GM19351 (cell line): ENCODE data around the gene FOXK2.

Source experiments
- ATAC-seq: cut with Tn5 transposase; IDR thresholded peaks from one replicate; pipeline ENCODE4 v1.9.1; 2021; ENCODE audit warnings: mild to moderate bottlenecking, moderate library complexity; ENCODE audit not compliant: unreplicated experiment

Gene FOXK2

GRCh38 chr17:82602487-82602886 is 83.0 kb downstream of the FOXK2 start:
- no peak for ATAC-seq

- no peak for ATAC-seq
These were observed 83.6 kb downstream of the FOXK2 start for GRCh38 chr17:82602986-82603710.

GRCh38 chr17:82603981-82604448 is 84.5 kb downstream of the FOXK2 start:
- no peak for ATAC-seq

DNA sequence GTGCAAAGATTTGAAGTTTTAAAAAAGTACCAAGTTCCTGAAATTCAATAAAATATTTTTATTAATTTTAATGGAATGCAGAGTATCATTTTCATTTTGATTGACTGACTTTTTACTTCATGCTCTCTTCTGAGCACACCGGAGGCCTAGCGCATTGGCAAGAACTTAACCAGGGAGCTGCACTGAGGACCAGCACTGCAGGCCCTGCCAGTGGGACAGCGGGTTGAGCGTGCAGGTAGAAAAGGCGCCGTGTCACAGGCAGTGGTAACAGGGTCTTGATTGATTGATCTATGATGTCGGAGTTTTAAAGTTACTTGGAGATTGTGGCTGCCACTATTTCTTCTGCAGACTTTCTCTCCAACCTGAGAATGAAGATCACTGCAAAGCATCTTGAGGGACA is 85.0 kb downstream of the FOXK2 start:
- no peak for ATAC-seq

- ATAC-seq, result no peak
These were observed 86.5 kb downstream of the FOXK2 start for GRCh38 chr17:82605939-82606600.

DNA sequence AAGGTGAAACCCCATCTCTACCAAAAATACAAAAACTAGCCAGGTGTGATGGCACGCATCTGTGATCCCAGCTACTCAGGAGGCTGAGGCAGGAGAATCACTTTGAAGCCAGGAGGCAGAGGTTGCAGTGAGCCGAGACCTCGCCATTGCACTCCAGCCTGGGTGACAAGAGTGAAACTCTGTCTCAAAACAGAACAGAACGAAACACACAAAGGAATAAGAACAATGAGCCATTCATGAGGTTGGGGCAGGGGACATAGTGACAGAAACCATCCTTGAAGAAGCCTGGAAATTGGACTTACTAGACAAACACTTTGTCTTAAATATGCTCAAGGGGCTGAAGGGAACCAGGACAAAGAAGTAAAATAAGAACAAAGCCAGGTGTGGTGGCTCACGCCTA is 89.3 kb downstream of the FOXK2 start:
- ATAC-seq, result no peak

DNA sequence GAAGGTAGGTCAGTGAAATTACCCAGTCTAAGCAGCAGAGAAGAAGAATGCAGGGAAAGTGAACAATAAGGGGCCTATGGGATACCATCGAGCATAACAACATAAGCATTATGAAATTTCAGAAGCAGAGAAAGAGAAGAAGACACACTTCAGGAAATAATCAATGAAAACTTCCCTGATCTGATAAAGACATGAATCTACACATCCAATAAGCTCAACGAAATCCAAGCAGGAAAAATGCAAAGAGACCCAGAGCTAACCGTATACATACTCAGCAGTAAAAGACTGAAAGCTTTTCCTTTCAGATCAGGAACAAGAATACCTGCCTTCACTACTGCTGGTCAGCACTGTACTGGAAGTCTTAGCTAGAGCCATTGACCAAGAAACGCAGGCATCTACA is 90.1 kb downstream of the FOXK2 start:
- ATAC-seq, result no peak

GRCh38 chr17:82611140-82612058 is 91.9 kb downstream of the FOXK2 start:
- ATAC-seq, result no peak

DNA sequence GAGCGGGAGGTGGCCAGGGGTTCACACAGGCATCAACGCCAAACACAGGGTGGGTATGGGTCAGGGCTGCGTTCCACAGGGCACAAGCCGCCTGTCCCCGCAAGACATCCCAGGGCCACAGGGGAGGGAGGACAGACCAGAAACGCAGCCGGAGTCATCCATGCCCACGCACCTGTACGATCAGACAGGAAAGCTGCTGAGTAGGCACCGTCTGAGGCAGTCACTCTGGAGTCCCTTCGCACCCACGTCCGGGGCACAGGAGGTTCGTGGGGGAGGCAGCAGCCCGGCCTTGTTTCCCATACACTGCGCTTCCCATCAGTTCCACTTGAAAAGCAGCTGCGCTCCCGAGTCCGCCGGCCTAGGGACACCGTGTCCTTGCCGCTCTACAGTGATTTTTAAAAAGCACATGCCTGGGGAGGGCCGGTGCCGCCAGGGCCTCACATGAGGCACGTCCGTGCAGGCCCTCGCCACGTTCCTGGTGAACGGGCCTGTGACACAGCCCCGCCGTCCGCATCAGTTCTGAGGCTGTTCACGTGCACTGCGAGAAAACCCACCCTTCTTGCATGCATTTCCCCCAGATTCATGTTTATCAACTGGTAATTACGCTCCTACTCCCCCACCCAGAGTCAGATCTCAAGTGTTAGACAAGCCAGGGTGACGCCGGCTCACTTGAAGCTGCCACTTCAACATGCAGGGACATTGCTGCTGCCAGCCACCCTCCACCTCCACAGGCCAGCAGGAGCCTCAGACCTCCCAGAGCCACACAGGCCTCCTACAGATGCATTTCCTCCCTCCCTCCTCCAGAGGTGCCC is 94.0 kb downstream of the FOXK2 start:
- ATAC-seq, result no peak

DNA sequence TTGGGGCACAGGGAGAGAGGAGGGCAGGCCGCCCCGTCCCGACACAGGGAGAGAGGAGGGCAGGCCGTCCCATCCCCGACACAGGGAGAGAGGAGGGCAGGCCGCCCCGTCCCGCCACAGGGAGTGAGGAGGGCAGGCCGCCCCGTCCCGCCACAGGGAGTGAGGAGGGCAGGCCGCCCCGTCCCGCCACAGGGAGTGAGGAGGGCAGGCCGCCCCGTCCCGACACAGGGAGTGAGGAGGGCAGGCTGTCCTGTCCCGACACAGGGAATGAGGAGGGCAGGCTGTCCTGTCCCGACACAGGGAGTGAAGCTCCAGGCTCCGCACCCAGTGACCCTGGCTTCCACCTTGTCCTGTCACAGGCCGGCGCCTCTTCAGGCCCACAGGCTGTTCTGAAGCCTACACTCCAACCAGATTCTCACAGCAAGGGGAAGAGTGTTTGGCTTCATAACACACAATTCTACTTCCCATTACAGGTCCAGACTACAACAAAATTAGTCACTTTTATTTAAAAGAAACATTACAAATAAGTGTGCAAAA is 94.6 kb downstream of the FOXK2 start:
- ATAC-seq, result no peak

DNA sequence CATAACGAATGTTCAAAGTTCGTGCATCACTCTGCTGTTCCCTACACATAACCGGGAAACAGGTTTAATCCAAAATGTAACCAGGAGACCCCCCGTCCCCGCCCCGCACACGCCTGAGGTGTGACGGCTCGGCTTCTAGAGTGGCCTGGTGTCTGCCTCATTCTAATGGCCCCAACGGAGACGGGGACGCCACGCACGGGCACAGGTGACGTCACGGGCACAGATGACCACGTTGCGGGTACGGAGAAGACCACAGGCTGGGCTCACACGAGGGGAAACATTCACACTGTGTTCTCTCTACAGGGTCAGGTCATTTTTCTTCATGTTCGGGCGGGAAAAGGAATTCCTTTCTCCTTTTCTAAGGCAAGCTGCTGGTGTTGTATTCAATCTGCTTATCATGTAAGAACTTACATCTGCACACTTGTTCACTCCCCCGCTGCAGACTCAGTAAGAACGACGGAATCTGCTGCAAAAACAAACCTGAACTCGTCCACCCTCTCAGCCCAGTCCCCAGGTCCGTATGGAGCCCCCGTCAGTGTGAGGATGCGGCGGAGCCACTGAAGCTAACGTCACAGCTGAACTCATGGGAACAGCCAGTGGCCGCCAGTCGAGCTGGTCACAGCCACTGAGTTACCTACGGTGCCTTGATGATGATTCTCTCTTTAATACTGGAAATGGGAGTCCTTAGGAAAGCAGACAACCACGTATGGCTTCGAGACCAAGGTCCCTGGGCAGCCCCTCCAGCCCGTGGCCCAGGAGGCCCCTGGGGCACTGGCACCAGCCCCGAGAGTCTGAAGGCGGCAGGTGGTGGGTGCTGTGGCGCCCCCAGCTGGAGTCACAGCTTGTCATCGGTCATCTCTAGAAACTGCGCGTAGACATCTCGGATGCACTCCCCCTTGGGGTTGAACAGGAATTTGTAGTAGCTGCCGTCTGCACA is 95.8 kb downstream of the FOXK2 start:
- no peak for ATAC-seq

- ATAC-seq, result no peak
These were observed 96.6 kb downstream of the FOXK2 start for GRCh38 chr17:82616021-82616711.

- ATAC-seq, result no peak
These were observed 99.7 kb downstream of the FOXK2 start for GRCh38 chr17:82619211-82619610.

- no peak for ATAC-seq
These were observed 100.1 kb downstream of the FOXK2 start for GRCh38 chr17:82619641-82620040.

- ATAC-seq, result no peak
These were observed 104.2 kb downstream of the FOXK2 start for GRCh38 chr17:82623707-82624106.

DNA sequence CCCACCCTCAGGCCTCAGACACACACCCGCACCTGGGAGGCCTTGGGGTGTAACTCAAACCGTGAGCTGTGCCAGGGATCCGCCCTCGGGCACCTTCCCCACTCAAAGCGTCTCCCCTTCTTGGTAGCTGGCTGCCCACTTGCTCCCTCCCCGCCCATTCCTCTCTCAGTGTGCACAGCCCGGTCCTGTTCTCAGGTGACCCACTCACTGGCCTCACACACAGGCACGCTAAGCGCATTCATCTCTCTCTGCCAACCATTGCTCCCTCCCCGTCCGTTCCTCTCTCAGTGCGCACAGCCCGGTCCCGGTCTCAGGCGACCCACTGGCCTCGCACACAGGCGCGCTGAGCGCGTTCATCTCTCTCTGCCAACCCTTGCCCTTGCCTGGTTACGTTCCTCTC is 107.9 kb downstream of the FOXK2 start:
- ATAC-seq, result no peak

- ATAC-seq, result no peak
These were observed 110.2 kb downstream of the FOXK2 start for GRCh38 chr17:82629748-82630147.

DNA sequence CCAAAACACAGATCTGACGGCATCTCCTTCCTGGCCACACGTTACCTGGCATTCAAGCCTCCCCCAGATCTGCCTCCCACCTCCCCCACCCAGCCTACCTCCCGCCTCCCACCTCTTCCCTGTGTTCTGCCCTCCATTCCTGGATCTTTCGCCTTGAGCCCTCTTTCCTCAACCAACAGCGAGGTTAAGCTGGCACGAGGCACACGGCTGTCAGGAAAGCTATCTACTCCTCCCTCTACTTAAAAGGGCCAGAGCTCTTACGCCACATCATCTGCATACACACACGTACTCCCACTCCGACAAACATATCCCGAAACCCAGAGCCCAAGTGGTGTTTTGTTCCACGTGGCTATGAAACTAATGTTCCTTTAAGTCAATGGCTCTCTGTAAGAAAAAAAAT is 110.7 kb downstream of the FOXK2 start:
- ATAC-seq, result no peak

- ATAC-seq, result no peak
These were observed 112.0 kb downstream of the FOXK2 start for GRCh38 chr17:82631544-82631943.
